CD4-positive, alpha-beta memory T cell (primary cell): ENCODE measurements around the gene NAPEPLD. TPM values are rescaled to one million over a fixed set of nuclear protein-coding genes. Genes with fewer than 3 reads are reported as not detected.

Experiments
- CTCF ChIA-PET: fragments of 350-600 bp; sonication (Branson Sonifier 250); formaldehyde crosslinking; loops from one replicate; lab custom pipeline; 2021; ENCODE audit warnings: inconsistent platforms; ENCODE audit not compliant: partially characterized antibody; lab: Charles Lee
- POLR2A ChIA-PET: fragments of 350-600 bp; sonication (Branson Sonifier 250); formaldehyde crosslinking; loops from one replicate; lab custom pipeline; 2021; ENCODE audit not compliant: partially characterized antibody; lab: Charles Lee
- DNase-seq, 5 donors: peaks; one replicate each; pipeline versions ENCODE4 v3.0.0 to v3.0.0-alpha.2; 2020 to 2022; ENCODE audit warnings: mixed read lengths in 1 of 5
- H3K27ac ChIP-seq: one replicate; pipeline ENCODE4 v1.7.0; 2013; ENCODE audit warnings: low read depth, low read length
- H3K27me3 ChIP-seq: 2 replicates; pipeline ENCODE4 v1.7.0; 2013; ENCODE audit warnings: mild to moderate bottlenecking, low read length, moderate library complexity; ENCODE audit not compliant: insufficient read depth
- H3K36me3 ChIP-seq: 2 replicates; pipeline ENCODE4 v1.7.0; 2013; ENCODE audit warnings: mild to moderate bottlenecking, low read length, moderate library complexity; ENCODE audit not compliant: insufficient read depth
- H3K4me1 ChIP-seq: 2 replicates; pipeline ENCODE4 v1.7.0; 2013; ENCODE audit warnings: mild to moderate bottlenecking, low read length, moderate library complexity; ENCODE audit not compliant: insufficient read depth
- H3K4me3 ChIP-seq, 2 donors: one replicate each; pipeline ENCODE4 v1.7.0; 2013; ENCODE audit warnings: low read length in 2 of 2, mild to moderate bottlenecking in 1 of 2
- H3K9me3 ChIP-seq, 2 donors: one replicate each; pipeline ENCODE4 v1.7.0; 2013; ENCODE audit warnings: low read length in 2 of 2, control low read depth in 1 of 2; ENCODE audit not compliant: control insufficient read depth in 1 of 2
- H3K27ac Mint-ChIP-seq, 7 donors: one replicate each; pipeline ENCODE4 v1.8.0; 2020 to 2021; ENCODE audit warnings: mixed read lengths in 7 of 7, mild to moderate bottlenecking in 6 of 7, inconsistent platforms in 3 of 7, moderate library complexity in 3 of 7
- H3K27me3 Mint-ChIP-seq, 2 donors: one replicate each; pipeline ENCODE4 v1.8.0; 2020 to 2021; ENCODE audit warnings: mixed read lengths in 2 of 2
- H3K36me3 Mint-ChIP-seq, 2 donors: one replicate each; pipeline ENCODE4 v1.8.0; 2020 to 2021; ENCODE audit warnings: mixed read lengths in 2 of 2, inconsistent platforms in 1 of 2, mild to moderate bottlenecking in 1 of 2
- H3K4me1 Mint-ChIP-seq, 4 donors: one replicate each; pipeline ENCODE4 v1.8.0; 2020 to 2021; ENCODE audit warnings: mixed read lengths in 4 of 4, mild to moderate bottlenecking in 1 of 4
- H3K4me3 Mint-ChIP-seq, 8 donors: one replicate each; pipeline ENCODE4 v1.8.0; 2020 to 2021; ENCODE audit warnings: mixed read lengths in 8 of 8, mild to moderate bottlenecking in 7 of 8, moderate library complexity in 6 of 8, inconsistent platforms in 3 of 8
- H3K9me3 Mint-ChIP-seq, 8 donors: one replicate each; pipeline ENCODE4 v1.8.0; 2020 to 2021; ENCODE audit warnings: mixed read lengths in 8 of 8, mild to moderate bottlenecking in 5 of 8, inconsistent platforms in 3 of 8, moderate library complexity in 1 of 8
- intact Hi-C: fragments of 100-400 bp; cut with micrococcal nuclease; formaldehyde crosslinking; loops from one replicate; pipeline ENCODE4 v1.15.1; 2023
- polyA plus RNA-seq, 2 donors: library from polyadenylated mRNA; unstranded; fragments of 300-500 nt; fragmentation: Illumina TruSeq; gene quantifications; one replicate each; pipeline ENCODE4 v1.2.3, GENCODE V29; 2021
- total RNA-seq, 2 experiments: library from RNA; stranded (reverse); gene quantifications; one replicate each; pipeline ENCODE4 v1.2.3, GENCODE V29; 2021

The NAPEPLD gene
- total and polyA plus RNA-seq, 4 experiments from 2014 or later = 2.1 to 22.2 (median 16.6) TPM

DNA sequence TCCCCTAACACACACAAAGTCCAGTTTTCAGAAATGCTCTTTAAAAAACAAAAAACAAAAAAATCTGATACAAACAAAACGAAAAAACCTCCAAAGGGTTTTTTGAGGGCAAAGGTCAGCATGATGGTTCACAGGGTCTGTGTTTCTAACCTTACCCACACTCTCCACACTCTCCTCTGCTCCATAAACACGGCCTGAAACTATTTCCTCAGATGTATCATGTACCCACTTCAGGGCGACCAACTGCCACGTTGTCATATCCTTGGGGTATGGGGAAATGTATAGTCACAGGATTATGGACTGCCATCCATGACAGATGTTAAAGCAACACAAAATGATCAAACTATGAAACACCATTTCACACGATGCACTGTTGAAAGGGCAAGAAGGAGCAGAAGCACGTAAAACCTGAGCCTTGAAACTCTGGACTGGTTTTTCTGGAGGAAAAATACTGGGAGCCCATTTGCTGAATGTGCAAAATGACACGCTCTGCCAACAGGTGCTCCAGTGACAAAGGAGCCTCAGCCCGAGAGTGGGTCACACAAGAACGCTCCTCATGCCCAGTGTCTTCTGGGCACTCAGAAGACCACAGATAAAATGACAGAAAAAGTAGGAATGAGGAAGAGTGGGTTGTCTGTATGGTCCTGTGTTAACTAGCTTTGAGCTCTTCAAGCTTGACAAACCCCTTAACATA lies 15.8 kb downstream of the NAPEPLD start:
- Histone ChIP-seq H3K36me3 (no peaks in the 10 kb centered on the region), H3K4me3 (no peak overlapping the region), H3K27ac (no peak overlapping the region), H3K27me3 (no peaks in the 10 kb centered on the region), H3K4me1 (no peaks in the 10 kb centered on the region), H3K9me3 (no peaks in the 10 kb centered on the region)
- Mint-ChIP-seq H3K4me3 (no peak overlapping the region), H3K9me3 (no peaks in the 10 kb centered on the region), H3K4me1 (peaks cover 0 to 13% (median 9%) of the 10 kb centered on the region in 4 donors), H3K36me3 (peaks cover 5 to 7% of the 10 kb centered on the region in 2 donors), H3K27me3 (no peaks in the 10 kb centered on the region), H3K27ac (peak overlapping the region in 1 of 7 donors; percentile 31)
- intact Hi-C loops = no loop called here
- ChIA-PET CTCF (no interaction called here), POLR2A (no interaction called here)
- no peak for DNase-seq

DNA sequence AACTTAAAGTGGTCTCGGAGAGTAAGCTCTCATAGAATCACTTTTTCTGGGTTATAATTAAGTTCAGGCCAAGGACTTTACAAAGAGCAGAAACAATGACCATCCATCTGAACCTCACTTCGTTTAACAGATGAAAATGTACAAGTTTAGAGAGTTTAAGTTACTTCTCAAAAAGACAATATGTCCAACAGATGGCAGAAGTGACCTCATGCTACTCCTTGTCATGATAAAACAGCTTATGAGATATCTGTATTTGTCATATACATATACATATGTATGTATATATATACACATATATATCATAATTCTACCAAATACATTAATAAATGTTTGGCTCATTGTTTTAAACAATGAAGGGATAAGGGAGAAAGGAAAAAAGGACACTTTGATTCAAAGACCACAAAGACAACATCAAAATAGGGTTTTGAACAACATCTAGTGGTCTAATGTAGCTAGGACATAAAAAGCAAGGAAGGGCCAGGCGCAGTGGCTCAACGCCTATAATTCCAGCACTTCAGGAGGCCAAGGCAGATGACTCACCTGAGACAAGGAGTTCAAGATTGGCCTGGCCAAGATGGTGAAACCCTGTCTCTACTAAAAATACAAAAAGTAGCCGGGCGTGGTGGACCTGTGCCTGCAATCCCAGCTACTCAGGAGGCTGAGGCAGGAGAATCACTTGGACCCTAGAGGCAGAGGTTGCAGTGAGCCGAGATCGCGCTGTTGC lies 17.8 kb downstream of the NAPEPLD start:
- no peak overlapping the region for H3K27ac Mint-ChIP-seq
- Histone ChIP-seq H3K27ac (no peak overlapping the region), H3K4me1 (no peaks in the 10 kb centered on the region), H3K27me3 (no peaks in the 10 kb centered on the region), H3K4me3 (no peak overlapping the region), H3K9me3 (no peaks in the 10 kb centered on the region), H3K36me3 (peaks cover 6% of the 10 kb centered on the region)
- H3K9me3 Mint-ChIP-seq = no peaks in the 10 kb centered on the region
- CTCF ChIA-PET = interaction anchor here (0.7 kb wide), 1 partner anchor 17 kb away, joined by 3 read pairs; no protein-coding TSS in a partner anchor
- H3K4me1 Mint-ChIP-seq = peaks cover 5 to 13% (median 10%) of the 10 kb centered on the region in 4 donors
- intact Hi-C loops = no loop called here
- peaks cover 21 to 24% of the 10 kb centered on the region in 2 donors for H3K36me3 Mint-ChIP-seq
- POLR2A ChIA-PET = no interaction called here
- no peak overlapping the region for H3K4me3 Mint-ChIP-seq
- no peak for DNase-seq
- no peaks in the 10 kb centered on the region for H3K27me3 Mint-ChIP-seq

DNA sequence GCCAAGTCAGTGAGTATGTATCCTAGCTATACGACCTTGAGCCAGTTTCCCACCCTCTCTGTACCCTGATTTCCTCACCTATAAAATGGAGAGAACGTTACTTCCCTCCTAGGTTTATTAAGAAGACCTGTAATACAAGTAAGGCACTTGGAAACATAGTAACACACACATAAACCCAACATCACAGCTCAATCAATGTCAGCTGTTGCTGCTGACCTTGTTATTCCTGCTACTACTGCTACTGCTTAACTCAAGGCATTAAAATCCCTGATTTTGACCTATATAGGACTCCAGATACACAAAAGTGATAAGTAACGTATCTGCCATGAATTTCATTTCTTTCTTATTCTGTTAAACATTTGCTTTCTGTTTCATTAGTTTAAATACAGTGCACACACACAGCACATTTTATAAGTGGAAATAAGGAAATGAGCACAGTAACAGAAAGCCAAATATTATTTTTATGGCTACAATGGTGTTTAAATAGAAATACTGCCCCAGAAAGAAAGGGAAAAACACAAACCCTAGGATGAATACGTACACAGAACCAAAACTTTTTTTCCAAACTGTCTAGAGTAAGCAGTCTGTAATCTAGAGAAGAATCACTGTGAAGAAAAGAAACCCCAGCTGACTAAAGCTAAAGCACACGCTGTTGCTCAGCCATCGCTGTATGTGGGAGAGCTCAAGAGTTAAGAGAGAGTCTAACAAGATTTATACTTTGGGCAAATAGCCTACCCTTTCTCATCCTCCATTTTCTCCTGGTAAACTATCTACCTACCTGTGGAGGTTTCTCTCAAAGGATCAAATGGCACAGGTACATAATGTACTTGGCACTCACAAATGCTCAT lies 19.0 kb downstream of the NAPEPLD start:
- POLR2A ChIA-PET = no interaction called here
- H3K36me3 Mint-ChIP-seq = peaks cover 23 to 27% of the 10 kb centered on the region in 2 donors
- CTCF ChIA-PET = no interaction called here

DNA sequence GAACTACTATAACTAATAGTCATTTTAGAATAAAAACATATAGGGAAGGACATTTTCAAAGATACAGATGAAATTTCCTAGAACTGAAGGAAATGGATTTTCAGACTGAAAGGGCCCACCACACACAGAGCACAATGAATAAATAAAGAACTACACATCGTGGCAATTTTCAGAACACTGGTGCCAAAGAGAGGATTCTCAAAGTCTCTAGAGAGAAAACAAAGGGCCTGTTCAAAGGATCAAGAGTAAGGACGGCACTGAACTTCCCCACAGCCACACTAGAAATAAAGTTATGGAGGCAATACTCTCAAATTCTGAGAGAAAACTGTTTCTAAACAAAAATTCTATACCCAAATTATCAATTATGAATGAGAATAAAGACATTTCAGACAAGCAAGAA lies 21.9 kb downstream of the NAPEPLD start:
- H3K27ac ChIP-seq = no peak overlapping the region
- Mint-ChIP-seq H3K27ac (no peak overlapping the region), H3K36me3 (peaks cover 35 to 45% of the 10 kb centered on the region in 2 donors), H3K27me3 (no peaks in the 10 kb centered on the region), H3K4me1 (peaks cover 2 to 7% (median 5%) of the 10 kb centered on the region in 4 donors), H3K9me3 (no peaks in the 10 kb centered on the region), H3K4me3 (no peak overlapping the region)
- ChIA-PET POLR2A (no interaction called here), CTCF (no interaction called here)
- intact Hi-C loops = no loop called here
- DNase-seq = no peak
- no peaks in the 10 kb centered on the region for H3K27me3 ChIP-seq
- no peaks in the 10 kb centered on the region for H3K9me3 ChIP-seq
- H3K36me3 ChIP-seq = peaks cover 6% of the 10 kb centered on the region
- H3K4me1 ChIP-seq = no peaks in the 10 kb centered on the region
- no peak overlapping the region for H3K4me3 ChIP-seq

More for the DNA sequence above, 19.0 kb downstream of the NAPEPLD start:
- intact Hi-C loops = no loop called here
- H3K4me3 ChIP-seq = no peak overlapping the region
- Mint-ChIP-seq H3K27ac (peak overlapping the region in 1 of 7 donors; percentile 31), H3K4me3 (no peak overlapping the region), H3K27me3 (no peaks in the 10 kb centered on the region), H3K4me1 (peaks cover 5 to 13% (median 10%) of the 10 kb centered on the region in 4 donors), H3K9me3 (no peaks in the 10 kb centered on the region)
- H3K9me3 ChIP-seq = no peaks in the 10 kb centered on the region
- DNase-seq = no peak
- peaks cover 6% of the 10 kb centered on the region for H3K36me3 ChIP-seq
- H3K4me1 ChIP-seq = no peaks in the 10 kb centered on the region
- H3K27ac ChIP-seq = no peak overlapping the region
- no peaks in the 10 kb centered on the region for H3K27me3 ChIP-seq

DNA sequence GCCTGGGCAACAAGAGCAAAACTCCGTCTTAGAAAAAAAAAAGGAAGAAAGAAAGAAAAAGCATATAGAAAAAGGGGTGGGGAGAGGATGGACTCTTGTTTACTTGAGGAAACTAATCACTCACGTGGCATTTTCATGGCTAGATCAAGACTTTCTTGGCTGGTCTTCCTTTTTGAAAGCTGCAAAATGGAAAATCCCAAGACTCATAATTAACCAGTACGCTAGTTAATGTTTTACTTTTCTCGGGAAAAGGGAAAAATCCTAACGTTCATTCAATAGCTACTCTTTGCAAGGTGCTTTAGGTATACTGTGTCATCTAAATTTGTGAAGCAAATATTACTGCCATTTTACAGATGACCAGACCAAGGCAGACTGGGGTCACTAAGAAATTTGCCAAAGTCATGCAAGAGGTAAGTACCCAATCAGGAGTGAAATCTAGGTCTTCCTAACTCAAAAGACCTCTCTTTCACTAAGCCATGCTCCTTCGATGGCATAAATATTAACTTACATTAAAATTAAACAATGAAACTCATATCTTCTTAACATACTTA lies 24.4 kb downstream of the NAPEPLD start:
- no peak overlapping the region for H3K27ac ChIP-seq
- no peaks in the 10 kb centered on the region for H3K27me3 ChIP-seq
- H3K4me1 ChIP-seq = no peaks in the 10 kb centered on the region
- Mint-ChIP-seq H3K9me3 (no peaks in the 10 kb centered on the region), H3K36me3 (peaks cover 56 to 63% of the 10 kb centered on the region in 2 donors), H3K4me1 (peaks cover 0 to 5% (median 5%) of the 10 kb centered on the region in 4 donors), H3K27me3 (no peaks in the 10 kb centered on the region), H3K4me3 (no peak overlapping the region), H3K27ac (no peak overlapping the region)
- intact Hi-C loops = no loop called here
- H3K36me3 ChIP-seq = peaks cover 6% of the 10 kb centered on the region
- CTCF ChIA-PET = no interaction called here
- POLR2A ChIA-PET = no interaction called here
- H3K4me3 ChIP-seq = no peak overlapping the region
- DNase-seq = no peak
- H3K9me3 ChIP-seq = no peaks in the 10 kb centered on the region

DNA sequence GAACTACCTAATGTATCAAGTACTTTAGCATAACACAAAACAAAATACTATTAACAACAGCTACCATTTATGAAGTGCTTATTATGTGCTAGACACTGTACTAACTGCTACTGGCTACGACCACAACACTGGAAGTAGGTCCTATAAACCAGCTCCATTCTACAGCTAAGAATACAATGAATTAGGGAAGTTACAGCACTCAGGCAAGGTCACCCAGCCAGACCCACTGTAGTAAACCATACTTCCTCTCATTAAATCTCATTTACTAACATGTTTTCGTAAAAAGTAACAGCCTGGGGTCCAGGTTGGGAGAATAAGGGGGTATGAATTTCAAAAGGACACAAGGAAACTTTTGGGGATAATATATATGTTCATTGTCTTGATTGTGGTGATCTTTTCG lies 25.4 kb downstream of the NAPEPLD start:
- Mint-ChIP-seq H3K4me1 (peaks cover 0 to 5% (median 5%) of the 10 kb centered on the region in 4 donors), H3K27ac (no peak overlapping the region), H3K36me3 (peaks cover 57 to 64% of the 10 kb centered on the region in 2 donors), H3K27me3 (no peaks in the 10 kb centered on the region), H3K9me3 (no peaks in the 10 kb centered on the region), H3K4me3 (no peak overlapping the region)
- no peaks in the 10 kb centered on the region for H3K27me3 ChIP-seq
- H3K4me3 ChIP-seq = no peak overlapping the region
- POLR2A ChIA-PET = no interaction called here
- CTCF ChIA-PET = no interaction called here
- intact Hi-C loops = no loop called here
- no peak overlapping the region for H3K27ac ChIP-seq
- H3K4me1 ChIP-seq = no peaks in the 10 kb centered on the region
- H3K36me3 ChIP-seq = peaks cover 6% of the 10 kb centered on the region
- DNase-seq = no peak
- no peaks in the 10 kb centered on the region for H3K9me3 ChIP-seq

DNA sequence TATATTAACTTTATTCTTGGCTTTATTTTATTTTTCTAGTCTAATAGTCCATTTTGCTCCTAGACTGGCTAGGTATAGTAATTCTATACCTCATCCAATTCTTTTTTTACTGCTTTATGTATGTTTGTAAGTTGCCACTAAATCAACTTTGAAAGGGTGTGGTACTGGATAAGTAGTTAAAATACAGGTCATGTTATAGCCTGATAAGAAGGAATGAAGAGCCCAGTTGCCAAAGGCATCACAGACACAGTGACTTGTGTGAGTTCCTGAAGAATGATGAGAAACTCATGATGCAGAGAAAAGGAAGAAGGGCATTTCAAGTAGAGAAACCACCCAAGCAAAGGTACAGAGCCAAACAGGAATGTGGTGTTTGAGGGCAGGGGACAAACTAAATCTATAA lies 27.3 kb downstream of the NAPEPLD start:
- no peak overlapping the region for H3K27ac Mint-ChIP-seq
- POLR2A ChIA-PET = no interaction called here

More for the DNA sequence above, 27.3 kb downstream of the NAPEPLD start:
- no peak overlapping the region for H3K4me3 ChIP-seq
- no peaks in the 10 kb centered on the region for H3K4me1 ChIP-seq
- no peak overlapping the region for H3K4me3 Mint-ChIP-seq
- no peaks in the 10 kb centered on the region for H3K9me3 Mint-ChIP-seq
- no peaks in the 10 kb centered on the region for H3K27me3 Mint-ChIP-seq
- H3K36me3 ChIP-seq = no peaks in the 10 kb centered on the region
- H3K36me3 Mint-ChIP-seq = peaks cover 42 to 51% of the 10 kb centered on the region in 2 donors
- no peak overlapping the region for H3K27ac ChIP-seq
- intact Hi-C loops = no loop called here
- H3K9me3 ChIP-seq = no peaks in the 10 kb centered on the region
- no peaks in the 10 kb centered on the region for H3K27me3 ChIP-seq
- no peak for DNase-seq
- CTCF ChIA-PET = no interaction called here
- H3K4me1 Mint-ChIP-seq = peaks cover 0 to 5% (median 2%) of the 10 kb centered on the region in 4 donors
